Activated CD8-positive, alpha-beta memory T cell treated with anti-CD3 and anti-CD28 coated beads for 48 hours (primary cell): ENCODE data around the gene SNAI1.
"Not testable (repeated sequence)": the region's sequence is repeated elsewhere in the genome, so short reads cannot be mapped to it uniquely, and the experiment has no call there.

Experiments
- DNase-seq, 3 experiments: peaks; one replicate each; pipeline ENCODE4 v3.0.0-alpha.2; 2020; ENCODE audit warnings: low read depth in 2 of 3, low spot score in 2 of 3

SNAI1 gene

GRCh38 chr20:49982346-49983122 lies at the start of gene SNAI1:
Gene SNAI1, plus strand, starts transcription at chr20:49982980. Its CDS starts 80 bp downstream, at chr20:49983060.
- peak; percentile 37 to 60 (median 52) for DNase-seq

- no peak for DNase-seq
These were observed 47.0 kb upstream of the SNAI1 start for GRCh38 chr20:49935746-49936152.

GRCh38 chr20:49936153-49937026 lies 46.4 kb upstream of the SNAI1 start, which contains the start of gene RNF114:
Gene RNF114, plus strand, starts transcription at chr20:49936397. Its CDS starts 16 bp downstream, at chr20:49936413.
- DNase-seq: peak; percentile 68 to 85 (median 83)

GRCh38 chr20:49937027-49937929 lies 45.5 kb upstream of the SNAI1 start:
- DNase-seq: no peak

- no peak for DNase-seq
These were observed 44.3 kb upstream of the SNAI1 start for GRCh38 chr20:49938173-49939163.

GRCh38 chr20:49941456-49941855 lies 41.3 kb upstream of the SNAI1 start:
- no peak for DNase-seq

- DNase-seq: no peak
These were observed 40.5 kb upstream of the SNAI1 start for GRCh38 chr20:49942303-49942702.

GRCh38 chr20:49942942-49943341 lies 39.8 kb upstream of the SNAI1 start:
- DNase-seq: no peak

GRCh38 chr20:49945306-49945700 lies 37.5 kb upstream of the SNAI1 start:
- no peak for DNase-seq

- DNase-seq: no peak
These were observed 36.9 kb upstream of the SNAI1 start for GRCh38 chr20:49945701-49946477.

- DNase-seq: no peak
These were observed 34.6 kb upstream of the SNAI1 start for GRCh38 chr20:49948178-49948577.

- no peak for DNase-seq
These were observed 33.8 kb upstream of the SNAI1 start for GRCh38 chr20:49948809-49949507.

- no peak for DNase-seq
These were observed 31.6 kb upstream of the SNAI1 start for GRCh38 chr20:49951151-49951550.

- no peak for DNase-seq
These were observed 27.6 kb upstream of the SNAI1 start for GRCh38 chr20:49955167-49955566.

GRCh38 chr20:49955830-49956396 lies 26.9 kb upstream of the SNAI1 start:
- DNase-seq: not testable (repeated sequence)

- DNase-seq: no peak
These were observed 26.1 kb upstream of the SNAI1 start for GRCh38 chr20:49956689-49957088.

- DNase-seq: not testable (repeated sequence)
These were observed 25.5 kb upstream of the SNAI1 start for GRCh38 chr20:49957089-49957938.
